SK-MEL-5 (cell line): ENCODE data around the gene RARS2. TPM values are rescaled to one million over a fixed set of nuclear protein-coding genes. Genes with fewer than 3 reads are reported as not detected.

Experiments used
- DNase-seq: peaks from one replicate; pipeline ENCODE4 v3.0.0-alpha.2; 2016; ENCODE audit warnings: low read depth, low spot score
- in situ Hi-C: cut with HindIII; loops from 2 replicates; pipeline ENCODE4 v1.10.0; 2016; ENCODE audit warnings: low sequenced_read_pairs, high pct_unique_total_duplicates, low pct_unique_long_range_greater_than_20kb
- total RNA-seq: library from RNA; depleted of rRNA; stranded (reverse); fragments of >200 nt; shearing (Covaris generic); gene quantifications from 2 replicates; pipeline ENCODE4 v1.2.3, GENCODE V29; 2014

Gene RARS2
- total RNA-seq, 1 experiment from 2014 or later, result 36.5 TPM

DNA sequence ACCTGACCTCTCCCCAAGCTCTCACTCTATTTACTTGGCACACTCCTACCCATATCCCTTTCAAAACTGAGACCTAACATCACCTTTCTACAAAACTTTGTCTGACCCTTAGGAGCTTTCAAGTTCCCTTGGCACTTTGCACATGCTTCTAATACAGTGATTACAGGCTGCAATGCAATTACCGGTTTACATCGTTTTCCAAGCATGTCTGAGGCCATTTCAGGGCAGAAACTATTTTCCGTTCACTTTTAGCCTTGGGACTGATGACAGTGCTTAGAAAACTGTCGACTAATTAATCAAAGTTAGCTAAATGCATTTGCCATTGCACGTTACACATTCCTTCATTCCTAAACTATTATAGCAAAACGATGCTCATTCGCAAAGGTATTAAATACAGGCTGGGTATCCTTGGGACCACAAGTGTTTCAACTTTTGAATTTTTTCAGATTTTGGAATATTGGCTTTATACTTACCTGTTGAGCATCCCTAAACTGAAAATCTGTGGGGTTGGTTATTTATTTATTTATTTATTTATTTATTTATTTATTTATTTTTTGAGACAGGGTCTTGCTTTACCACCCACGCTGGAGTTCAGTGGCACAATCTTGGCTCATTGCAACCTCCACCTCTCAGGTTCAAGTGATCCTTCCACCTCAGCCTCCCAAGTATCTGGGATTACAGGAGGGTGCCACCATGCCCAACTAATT is 3.3 kb downstream of the RARS2 start:
- in situ Hi-C loops, result no loop called here
- DNase-seq, result no peak

- peak; percentile 85 for DNase-seq
- in situ Hi-C loops, result no loop called here
These were observed 6.0 kb downstream of the RARS2 start for GRCh38 chr6:87583822-87584221.

DNA sequence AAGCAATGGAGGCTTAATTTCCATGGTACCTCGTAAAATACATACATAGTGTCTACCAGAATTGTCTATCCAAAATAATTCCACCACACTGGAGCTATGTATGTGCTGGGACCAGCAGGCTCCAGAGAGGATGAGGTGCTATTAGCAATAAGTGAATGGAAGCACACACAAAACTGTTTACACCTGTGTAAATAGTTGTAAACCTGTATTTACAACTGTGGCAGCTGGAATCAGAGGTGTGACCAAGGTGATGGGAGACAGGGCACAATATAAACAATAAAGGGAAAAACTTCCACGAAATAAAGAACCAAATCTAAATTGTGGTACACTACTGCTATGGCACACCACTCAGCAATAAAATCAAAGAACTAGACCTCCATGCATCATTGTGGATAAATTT is 14.4 kb downstream of the RARS2 start:
- no peak for DNase-seq
- in situ Hi-C loops, result no loop called here

DNA sequence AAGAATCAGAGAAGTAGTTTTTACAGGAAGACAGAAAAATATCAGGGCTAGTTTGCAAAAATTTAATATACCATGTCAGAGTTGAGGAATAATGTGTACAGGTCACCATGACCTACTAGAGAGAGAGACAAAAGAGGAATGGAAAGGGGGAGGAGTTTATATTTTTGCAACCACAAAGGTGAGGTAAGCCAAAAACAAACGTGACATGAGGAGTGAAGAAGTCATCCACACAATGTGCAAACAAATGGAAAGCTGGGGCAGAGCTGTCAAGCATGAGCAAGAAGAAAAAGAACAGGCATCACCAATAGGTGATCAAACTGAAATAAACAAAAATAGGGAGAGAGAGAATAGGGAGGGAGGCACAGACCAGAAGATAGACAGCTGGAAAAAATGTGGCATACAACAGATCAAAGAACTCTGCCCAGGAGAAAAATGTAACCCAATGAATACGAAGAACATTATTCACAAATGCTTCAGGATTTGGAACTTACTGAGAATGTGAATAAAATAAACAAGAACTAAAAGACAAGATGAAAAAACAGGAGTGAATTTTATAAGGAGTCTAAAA is 15.5 kb downstream of the RARS2 start:
- DNase-seq, result no peak
- in situ Hi-C loops, result no loop called here

GRCh38 chr6:87573307-87574024 is 16.3 kb downstream of the RARS2 start:
- DNase-seq, result no peak
- in situ Hi-C loops, result no loop called here

DNA sequence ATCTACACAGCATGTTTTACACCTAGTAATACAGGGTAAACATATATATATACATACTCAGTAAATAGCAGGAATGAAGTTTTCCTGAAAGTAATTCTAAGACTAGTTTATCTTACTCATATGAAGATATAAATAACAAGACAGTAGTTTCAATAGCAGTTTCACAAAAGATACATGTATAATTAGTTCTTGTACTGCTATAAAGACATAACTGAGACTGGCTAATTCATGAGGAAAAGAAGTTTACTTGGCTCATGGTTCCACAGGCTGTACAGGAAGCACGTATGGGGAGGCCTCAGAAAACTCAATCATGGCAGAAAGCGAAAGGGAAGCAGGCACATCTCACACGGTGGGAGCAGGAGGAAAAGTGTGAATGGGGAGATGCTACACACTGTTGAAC is 16.9 kb downstream of the RARS2 start:
- in situ Hi-C loops, result no loop called here
- DNase-seq, result no peak

DNA sequence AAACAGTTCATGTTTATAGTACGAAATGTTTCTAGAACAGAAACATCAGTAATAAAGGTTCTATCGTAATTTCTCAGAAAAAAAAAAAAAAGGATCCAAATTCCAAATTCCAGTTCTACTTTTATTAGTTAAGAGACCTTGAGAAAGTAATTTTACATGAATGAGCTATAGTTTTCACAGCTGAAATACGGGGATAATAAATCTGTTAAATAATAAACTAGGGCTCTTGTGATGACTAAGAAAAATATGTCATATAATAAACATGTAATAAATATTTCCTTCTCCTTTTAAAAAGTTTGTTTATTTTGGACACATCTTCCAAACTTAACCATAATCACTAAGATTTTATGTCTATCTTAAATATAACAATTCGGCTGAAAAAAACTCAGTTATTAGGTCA is 17.8 kb downstream of the RARS2 start:
- in situ Hi-C loops, result no loop called here
- no peak for DNase-seq

GRCh38 chr6:87561017-87561416 is 28.8 kb downstream of the RARS2 start:
- no peak for DNase-seq
- in situ Hi-C loops, result no loop called here

DNA sequence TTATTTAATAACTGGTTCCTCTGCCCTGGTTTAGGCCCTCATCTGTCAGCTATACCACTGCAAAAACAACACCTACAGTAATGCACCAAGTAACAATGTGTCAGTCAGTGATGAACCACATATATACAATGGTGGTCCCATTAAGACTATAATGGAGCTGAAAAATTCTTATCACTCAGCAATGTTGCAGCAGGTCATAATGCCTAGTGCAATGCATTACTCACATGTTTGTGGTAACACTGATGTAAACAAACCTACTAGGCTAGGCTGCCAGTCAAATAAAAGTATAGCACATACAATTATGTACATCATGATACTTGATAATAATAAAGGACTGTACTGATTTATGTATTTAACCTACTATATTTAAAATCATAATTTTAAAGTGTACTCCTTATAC is 31.3 kb downstream of the RARS2 start:
- in situ Hi-C loops, result no loop called here
- no peak for DNase-seq

- DNase-seq, result no peak
- in situ Hi-C loops, result no loop called here
These were observed 34.3 kb downstream of the RARS2 start for GRCh38 chr6:87555506-87555905.

DNA sequence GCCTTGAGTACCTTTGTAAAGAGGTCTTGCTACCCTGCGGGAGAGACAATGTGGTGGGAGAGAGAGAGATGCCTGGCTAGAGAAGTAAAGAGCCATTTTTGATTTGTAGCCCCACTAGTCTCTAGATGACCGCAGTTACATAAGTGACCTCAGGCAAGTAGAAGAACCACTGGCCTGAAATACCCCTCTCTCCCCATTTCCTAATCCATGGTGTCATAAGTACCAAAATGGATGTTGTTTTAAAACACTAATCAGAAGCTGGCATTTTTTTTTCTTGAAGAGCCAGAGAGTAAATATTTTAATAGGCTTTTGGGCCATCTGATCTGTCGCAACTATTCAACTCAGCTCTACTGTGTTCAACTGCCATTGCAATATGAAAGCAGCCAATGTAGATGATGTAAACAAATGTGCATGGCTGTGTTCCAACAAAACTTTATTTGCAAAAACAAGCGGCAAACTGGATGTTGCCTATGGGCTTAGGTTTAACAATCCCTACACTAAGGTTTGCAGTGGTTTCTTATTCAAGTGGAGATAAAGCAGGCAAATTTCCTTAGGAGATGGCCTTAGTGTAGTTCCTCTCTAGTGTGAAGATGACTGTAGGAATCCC is 36.5 kb downstream of the RARS2 start:
- in situ Hi-C loops, result no loop called here
- no peak for DNase-seq

- in situ Hi-C loops, result no loop called here
- no peak for DNase-seq
These were observed 38.0 kb downstream of the RARS2 start for GRCh38 chr6:87551799-87552198.

DNA sequence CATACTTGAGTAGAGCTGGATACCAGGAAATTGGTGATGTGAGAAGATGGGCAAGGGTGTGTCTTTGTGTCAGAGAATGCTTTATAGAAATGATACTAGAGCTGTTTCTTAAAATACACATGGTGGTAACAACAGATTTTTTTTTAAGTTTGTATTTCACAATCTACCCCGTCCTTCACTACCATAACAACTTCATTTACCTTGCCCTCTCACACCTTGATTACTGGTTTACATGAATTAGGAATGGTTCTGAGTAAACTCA is 45.4 kb downstream of the RARS2 start:
- DNase-seq, result no peak
- in situ Hi-C loops, result no loop called here

DNA sequence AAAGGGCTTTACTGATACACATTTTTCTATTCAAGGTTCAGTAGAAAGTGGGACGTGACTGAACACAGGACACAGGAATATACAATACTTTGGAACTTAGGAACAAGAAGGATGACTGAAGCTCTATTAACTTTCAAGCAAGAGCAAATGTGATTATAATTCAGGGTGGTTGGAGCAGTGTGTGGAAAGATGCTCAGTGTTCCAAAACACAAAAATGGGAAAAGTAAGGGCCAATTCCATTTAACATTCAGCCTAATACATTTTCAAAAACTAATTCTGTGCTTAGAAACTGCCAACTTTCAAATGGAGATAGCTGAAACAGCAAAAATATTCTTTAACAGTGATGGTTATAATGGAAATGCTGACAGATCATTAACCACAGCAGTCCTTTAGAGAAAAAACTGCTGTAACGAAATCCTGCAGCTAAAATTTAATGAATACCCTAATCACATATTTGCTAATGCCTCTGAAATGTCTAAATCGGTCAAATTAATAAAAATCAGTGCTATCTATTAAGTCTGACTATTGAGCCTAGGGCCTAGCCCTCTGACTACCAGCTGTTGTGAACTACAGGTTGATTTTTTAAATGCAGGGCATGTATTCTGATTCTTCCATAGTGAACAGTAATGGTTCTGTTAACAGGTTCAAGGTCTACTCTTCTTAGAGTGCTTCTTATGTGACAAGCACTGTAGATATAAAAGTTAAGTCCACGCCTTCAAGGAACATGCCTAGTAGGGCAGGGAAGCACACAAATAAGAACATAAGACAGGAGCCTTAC is 45.9 kb downstream of the RARS2 start:
- in situ Hi-C loops, result no loop called here

GRCh38 chr6:87541744-87542143 is 48.0 kb downstream of the RARS2 start:
- in situ Hi-C loops, result no loop called here
- DNase-seq, result no peak

More for the DNA sequence above, 45.9 kb downstream of the RARS2 start:
- no peak for DNase-seq

- in situ Hi-C loops, result no loop called here
- DNase-seq, result no peak
These were observed 48.7 kb downstream of the RARS2 start for GRCh38 chr6:87541041-87541440.

DNA sequence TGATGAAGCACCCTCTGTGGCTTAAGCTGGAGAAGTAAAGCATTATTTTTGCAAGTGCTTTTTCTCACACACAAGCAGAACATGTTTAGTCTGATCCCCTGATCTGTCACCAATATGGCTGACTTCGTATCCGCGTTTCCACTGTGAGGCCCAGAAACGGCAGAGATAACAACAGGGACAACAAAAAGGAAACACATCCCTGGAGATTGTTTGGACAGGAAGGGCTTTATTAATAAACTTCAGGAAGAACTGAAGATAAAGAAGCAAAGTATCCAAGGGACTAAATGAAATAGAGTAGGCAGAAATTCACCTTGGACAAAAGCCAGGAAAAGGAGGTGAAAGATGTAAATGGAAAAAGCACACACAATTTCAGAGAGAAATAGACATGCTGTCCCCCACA is 49.2 kb downstream of the RARS2 start:
- no peak for DNase-seq
- in situ Hi-C loops, result no loop called here

DNA sequence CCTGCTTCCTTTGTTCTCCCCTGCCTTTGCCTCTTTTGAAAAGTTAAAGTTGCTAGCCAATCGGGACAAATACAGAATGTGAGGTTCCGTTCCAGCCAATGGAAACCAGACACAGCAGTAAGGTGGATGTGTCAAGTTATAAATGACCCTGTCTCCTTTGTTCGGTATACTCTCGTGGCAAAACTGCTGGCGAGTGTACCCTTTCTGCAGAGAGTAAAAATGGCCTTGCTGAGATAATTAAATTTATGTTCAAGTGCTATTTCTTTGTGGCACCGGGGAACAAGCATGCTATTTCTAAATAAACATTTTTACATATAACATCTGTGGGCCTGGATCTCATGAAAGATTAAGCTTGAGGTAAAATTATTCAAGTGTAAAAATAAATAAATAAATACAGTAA is 50.2 kb downstream of the RARS2 start:
- in situ Hi-C loops, result no loop called here
- no peak for DNase-seq
